Measurements from ENCODE around the gene THPO. TPM values are rescaled to one million over a fixed set of nuclear protein-coding genes. Genes with fewer than 3 reads are reported as not detected.

Gene THPO
- total RNA-seq, 1 experiment from 2014 or later: not detected

DNA sequence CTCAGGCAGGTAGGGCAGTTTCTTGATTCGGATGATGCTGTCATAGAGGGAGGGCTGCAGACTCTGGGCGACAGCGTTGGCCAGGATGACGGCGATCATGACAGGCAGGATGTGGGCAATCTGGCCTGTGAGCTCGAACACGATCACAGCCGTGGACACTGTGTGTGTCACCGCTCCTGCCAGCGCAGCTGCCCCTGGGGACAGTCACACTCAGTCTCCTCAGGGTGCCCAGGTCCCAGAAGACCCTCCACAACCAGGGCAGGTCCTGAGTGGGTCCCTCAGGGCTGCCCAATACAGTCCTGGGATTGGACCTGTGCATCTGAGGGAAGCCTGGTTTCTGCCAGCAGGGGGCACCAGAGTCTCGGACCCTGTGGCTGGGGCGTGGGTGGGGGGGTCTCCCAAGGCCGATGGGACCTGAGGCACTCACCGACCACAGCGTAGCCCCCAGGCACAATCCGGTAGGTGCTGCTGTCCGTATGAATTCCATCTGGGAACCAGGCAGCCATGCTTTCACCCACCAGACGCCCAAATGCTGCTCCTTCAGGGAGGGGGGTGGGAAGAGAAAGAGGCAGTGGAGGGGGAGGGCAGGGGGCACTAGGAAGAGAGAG is 23.8 kb downstream of the THPO start:
- CTCF ChIA-PET: interaction anchor here (0.7 to 1.2 kb wide), 3 partner anchors 8 to 207 kb away, joined by 3 to 4 read pairs (median 3); no protein-coding TSS in a partner anchor
- H3K27me3 Mint-ChIP-seq (ENCODE audit: unreplicated experiment): no peaks in the 10 kb centered on the region
- H3K4me1 Mint-ChIP-seq (ENCODE audit: low read depth, unreplicated experiment): peaks cover 19% of the 10 kb centered on the region
- intact Hi-C loops (cut with micrococcal nuclease; ENCODE audit: unreplicated experiment): no loop called here
- BruUV-seq (replicated peaks): no TSS peak
- peak; percentile 71 for DNase-seq
- peaks cover 10% of the 10 kb centered on the region for H3K36me3 Mint-ChIP-seq (ENCODE audit: insufficient read depth, unreplicated experiment)
- TF ChIP-seq, protein P1, sequence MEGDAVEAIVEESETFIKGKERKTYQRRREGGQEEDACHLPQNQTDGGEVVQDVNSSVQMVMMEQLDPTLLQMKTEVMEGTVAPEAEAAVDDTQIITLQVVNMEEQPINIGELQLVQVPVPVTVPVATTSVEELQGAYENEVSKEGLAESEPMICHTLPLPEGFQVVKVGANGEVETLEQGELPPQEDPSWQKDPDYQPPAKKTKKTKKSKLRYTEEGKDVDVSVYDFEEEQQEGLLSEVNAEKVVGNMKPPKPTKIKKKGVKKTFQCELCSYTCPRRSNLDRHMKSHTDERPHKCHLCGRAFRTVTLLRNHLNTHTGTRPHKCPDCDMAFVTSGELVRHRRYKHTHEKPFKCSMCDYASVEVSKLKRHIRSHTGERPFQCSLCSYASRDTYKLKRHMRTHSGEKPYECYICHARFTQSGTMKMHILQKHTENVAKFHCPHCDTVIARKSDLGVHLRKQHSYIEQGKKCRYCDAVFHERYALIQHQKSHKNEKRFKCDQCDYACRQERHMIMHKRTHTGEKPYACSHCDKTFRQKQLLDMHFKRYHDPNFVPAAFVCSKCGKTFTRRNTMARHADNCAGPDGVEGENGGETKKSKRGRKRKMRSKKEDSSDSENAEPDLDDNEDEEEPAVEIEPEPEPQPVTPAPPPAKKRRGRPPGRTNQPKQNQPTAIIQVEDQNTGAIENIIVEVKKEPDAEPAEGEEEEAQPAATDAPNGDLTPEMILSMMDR (IDR thresholded peaks at IDR 0.05; ENCODE audit: unreplicated experiment): peak; percentile 95
- no peak overlapping the region for H3K27ac Mint-ChIP-seq (ENCODE audit: unreplicated experiment)
- H3K4me3 Mint-ChIP-seq (ENCODE audit: low read depth, unreplicated experiment): no peak overlapping the region
- H3K9me3 Mint-ChIP-seq (ENCODE audit: low read depth, unreplicated experiment): no peaks in the 10 kb centered on the region

DNA sequence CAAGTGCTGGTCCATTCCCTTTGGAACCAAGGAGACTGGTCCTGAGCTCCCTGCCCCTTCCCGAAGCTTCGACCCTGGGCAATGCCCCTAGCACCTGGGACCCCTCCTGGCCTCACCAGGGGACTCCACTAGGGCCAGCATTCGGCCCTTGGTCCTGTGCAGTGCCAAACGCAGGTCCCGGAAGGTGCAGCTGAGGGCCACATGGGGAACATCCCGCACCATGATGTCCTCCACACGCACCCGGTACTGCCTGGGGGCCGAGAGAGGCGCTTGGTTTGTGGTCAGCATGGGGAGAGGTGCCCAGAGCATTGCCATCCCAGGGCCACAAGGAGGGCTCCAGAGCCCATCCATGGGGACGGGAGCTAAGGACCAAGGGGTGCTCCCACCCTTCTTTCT is 24.5 kb downstream of the THPO start:
- CTCF ChIA-PET: interaction anchor here (0.9 to 1.1 kb wide), 2 partner anchors 9 to 49 kb away, joined by 4 to 11 read pairs; no protein-coding TSS in a partner anchor
- no peak overlapping the region for H3K27ac Mint-ChIP-seq (ENCODE audit: unreplicated experiment)
- H3K36me3 Mint-ChIP-seq (ENCODE audit: insufficient read depth, unreplicated experiment): peaks cover 10% of the 10 kb centered on the region
- intact Hi-C loops (cut with micrococcal nuclease; ENCODE audit: unreplicated experiment): no loop called here
- no TSS peak for BruUV-seq (replicated peaks)
- TF ChIP-seq, protein P1 (IDR thresholded peaks at IDR 0.05; ENCODE audit: unreplicated experiment): no peak
- DNase-seq: no peak
- H3K27me3 Mint-ChIP-seq (ENCODE audit: unreplicated experiment): no peaks in the 10 kb centered on the region
- peaks cover 15% of the 10 kb centered on the region for H3K4me1 Mint-ChIP-seq (ENCODE audit: low read depth, unreplicated experiment)
- H3K9me3 Mint-ChIP-seq (ENCODE audit: low read depth, unreplicated experiment): no peaks in the 10 kb centered on the region
- H3K4me3 Mint-ChIP-seq (ENCODE audit: low read depth, unreplicated experiment): no peak overlapping the region

DNA sequence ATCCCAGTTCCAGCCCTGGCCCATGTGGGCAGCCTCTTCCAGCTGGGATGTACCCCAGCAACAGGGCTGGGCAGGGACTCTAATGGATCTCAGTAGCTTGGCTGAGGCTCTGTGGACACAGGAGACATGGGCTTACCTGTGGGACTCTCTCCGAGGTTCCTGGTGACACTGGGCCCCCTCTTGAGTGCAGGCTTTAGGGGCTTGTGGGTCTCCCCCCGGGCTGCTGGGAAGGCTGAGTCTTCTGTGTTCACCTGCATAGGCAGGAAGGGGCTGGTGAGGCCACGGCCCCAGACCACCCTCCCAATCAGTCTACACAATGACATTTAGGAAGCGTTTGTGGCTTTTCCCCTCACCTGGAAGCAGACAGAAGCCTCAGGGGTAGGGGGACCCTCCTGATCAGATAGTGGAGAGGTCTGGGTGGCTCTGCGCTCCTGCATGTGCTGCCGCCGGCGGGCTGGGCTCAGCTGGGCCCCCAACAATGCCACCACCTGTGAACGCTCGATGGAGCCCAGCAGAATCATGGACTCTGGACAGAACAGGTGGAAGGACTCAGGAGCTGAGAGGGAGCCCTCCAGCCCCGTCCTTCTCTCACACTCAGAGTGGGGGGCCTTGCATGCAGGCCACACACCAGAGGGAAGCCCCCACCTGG is 25.0 kb downstream of the THPO start:
- H3K36me3 Mint-ChIP-seq (ENCODE audit: insufficient read depth, unreplicated experiment): peaks cover 10% of the 10 kb centered on the region
- intact Hi-C loops (cut with micrococcal nuclease; ENCODE audit: unreplicated experiment): no loop called here
- CTCF ChIA-PET: interaction anchor here (0.9 to 1.1 kb wide), 3 partner anchors 9 to 65 kb away, joined by 3 to 11 read pairs (median 4); no protein-coding TSS in a partner anchor
- no TSS peak for BruUV-seq (replicated peaks)
- H3K27ac Mint-ChIP-seq (ENCODE audit: unreplicated experiment): no peak overlapping the region
- H3K27me3 Mint-ChIP-seq (ENCODE audit: unreplicated experiment): no peaks in the 10 kb centered on the region
- H3K9me3 Mint-ChIP-seq (ENCODE audit: low read depth, unreplicated experiment): no peaks in the 10 kb centered on the region
- H3K4me1 Mint-ChIP-seq (ENCODE audit: low read depth, unreplicated experiment): peaks cover 15% of the 10 kb centered on the region
- DNase-seq: no peak
- TF ChIP-seq, protein P1 (IDR thresholded peaks at IDR 0.05; ENCODE audit: unreplicated experiment): no peak
- H3K4me3 Mint-ChIP-seq (ENCODE audit: low read depth, unreplicated experiment): no peak overlapping the region

DNA sequence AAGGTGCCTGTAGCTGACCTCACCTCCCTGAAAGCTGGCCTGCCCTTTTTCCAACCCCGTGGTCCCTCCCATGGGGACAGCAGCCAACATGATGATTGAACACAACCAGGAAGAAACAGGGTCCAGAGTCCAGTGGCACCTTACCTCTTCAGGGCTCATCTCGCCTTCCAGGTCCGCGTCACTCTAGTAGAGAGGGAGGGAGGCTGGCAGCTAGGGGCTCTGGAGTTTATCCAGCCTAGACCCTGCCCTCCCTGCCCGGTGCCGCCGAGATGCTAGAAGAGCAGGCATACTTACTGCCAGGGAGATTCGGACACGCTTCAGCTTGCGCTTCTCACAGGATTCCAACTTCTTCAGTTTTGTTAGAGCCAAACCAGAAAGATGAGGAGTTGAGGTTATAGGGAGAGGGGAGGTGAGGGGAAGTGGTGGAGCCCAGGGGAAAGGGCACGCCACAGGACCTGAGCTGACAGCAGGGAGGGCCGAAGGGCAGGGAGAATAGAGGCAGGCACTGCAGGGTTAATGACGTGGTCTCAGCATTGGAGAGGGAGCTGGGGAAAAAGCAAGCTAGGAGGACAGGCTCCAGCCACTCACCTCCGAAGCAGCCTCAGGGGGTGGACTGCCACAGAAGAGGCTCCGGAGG is 25.7 kb downstream of the THPO start:
- TF ChIP-seq, protein P1 (IDR thresholded peaks at IDR 0.05; ENCODE audit: unreplicated experiment): no peak
- BruUV-seq (replicated peaks): no TSS peak
- Mint-ChIP-seq H3K4me3 (ENCODE audit: low read depth, unreplicated experiment) (no peak overlapping the region), H3K27ac (ENCODE audit: unreplicated experiment) (no peak overlapping the region), H3K27me3 (ENCODE audit: unreplicated experiment) (no peaks in the 10 kb centered on the region), H3K36me3 (ENCODE audit: insufficient read depth, unreplicated experiment) (peaks cover 10% of the 10 kb centered on the region), H3K4me1 (ENCODE audit: low read depth, unreplicated experiment) (peaks cover 15% of the 10 kb centered on the region), H3K9me3 (ENCODE audit: low read depth, unreplicated experiment) (no peaks in the 10 kb centered on the region)
- intact Hi-C loops (cut with micrococcal nuclease; ENCODE audit: unreplicated experiment): no loop called here
- CTCF ChIA-PET: interaction anchor here (1.0 kb wide), 1 partner anchor 65 kb away, joined by 3 read pairs; no protein-coding TSS in a partner anchor
- peak; percentile 42 for DNase-seq

Measured in Calu3 (cell line).